Measurements from ENCODE around the gene IFT27. TPM values are rescaled to one million over a fixed set of nuclear protein-coding genes. Genes with fewer than 3 reads are reported as not detected.

The IFT27 gene
- polyA plus RNA-seq, 1 donor from 2014 or later = 111 TPM

DNA sequence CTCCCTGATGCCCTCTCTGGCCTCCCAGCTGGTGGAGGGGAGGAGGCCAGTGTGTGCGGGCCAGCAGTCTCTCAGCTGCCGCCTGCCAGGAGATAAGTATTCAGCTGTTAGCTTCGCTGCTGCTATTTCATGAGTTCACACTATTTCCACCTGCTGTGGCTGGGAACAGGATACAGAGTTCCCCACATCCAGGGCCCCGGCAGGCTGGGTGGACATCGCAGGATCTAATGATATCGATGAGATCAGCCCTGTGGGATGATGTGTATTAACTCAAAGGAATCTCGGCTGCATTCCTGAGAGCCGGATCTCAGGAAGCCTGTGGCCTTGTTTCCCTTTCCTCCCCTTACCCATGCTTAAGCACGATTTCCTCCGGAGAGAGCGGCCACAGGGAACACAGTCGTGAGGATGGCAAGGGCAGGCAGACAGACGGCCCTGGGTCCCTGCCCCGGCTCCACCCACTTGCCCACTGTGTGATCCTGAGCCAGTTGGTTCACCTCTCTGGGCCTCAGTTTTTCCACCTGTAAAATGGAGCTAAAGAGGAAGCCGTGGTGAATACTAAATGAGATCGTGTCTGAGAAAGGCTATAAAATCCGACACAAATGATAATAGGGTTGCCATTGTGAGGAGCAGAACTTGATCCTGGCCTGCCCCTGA lies 47.4 kb upstream of the IFT27 start:
- peaks cover 3% of the 10 kb centered on the region for H3K27me3 ChIP-seq (ENCODE audit: insufficient read depth, low read depth, low read length)
- H3K4me3 ChIP-seq (ENCODE audit: low read length) = no peak overlapping the region
- H3K9me3 ChIP-seq (ENCODE audit: low read length) = no peaks in the 10 kb centered on the region
- H3K79me2 ChIP-seq (replicated peaks; ENCODE audit: insufficient read depth, low read length) = no peaks in the 10 kb centered on the region
- H3K27ac ChIP-seq (ENCODE audit: low read length) = no peak overlapping the region
- H3K9ac ChIP-seq (ENCODE audit: low read length) = no peak overlapping the region
- no peaks in the 10 kb centered on the region for H3K36me3 ChIP-seq (ENCODE audit: insufficient read depth, low read length)
- no peak overlapping the region for H3K4me2 ChIP-seq (ENCODE audit: low read length)
- H3F3A ChIP-seq (ENCODE audit: insufficient read depth, low read length, poor library complexity, severe bottlenecking) = no peaks in the 10 kb centered on the region
- H4K20me1 ChIP-seq (ENCODE audit: insufficient read depth) = no peaks in the 10 kb centered on the region
- H3K9me2 ChIP-seq (ENCODE audit: insufficient read depth, low read length) = no peaks in the 10 kb centered on the region
- H2AFZ ChIP-seq (ENCODE audit: low read depth, low read length) = no peak overlapping the region
- no peak for TF ChIP-seq MXI1 (conservative IDR thresholded peaks at IDR 0.05; ENCODE audit: poor library complexity, severe bottlenecking)
- no peak for TF ChIP-seq POLR2AphosphoS5 (IDR thresholded peaks at IDR 0.05)
- no peak for TF ChIP-seq RAD21 (conservative IDR thresholded peaks at IDR 0.05)
- TF ChIP-seq SMC3 (conservative IDR thresholded peaks at IDR 0.05; ENCODE audit: poor library complexity) = no peak
- TF ChIP-seq EP300 (conservative IDR thresholded peaks at IDR 0.05; ENCODE audit: poor library complexity, severe bottlenecking) = no peak
- TF ChIP-seq TAF1 (IDR thresholded peaks at IDR 0.05; ENCODE audit: low read depth) = no peak
- TF ChIP-seq, protein P1, sequence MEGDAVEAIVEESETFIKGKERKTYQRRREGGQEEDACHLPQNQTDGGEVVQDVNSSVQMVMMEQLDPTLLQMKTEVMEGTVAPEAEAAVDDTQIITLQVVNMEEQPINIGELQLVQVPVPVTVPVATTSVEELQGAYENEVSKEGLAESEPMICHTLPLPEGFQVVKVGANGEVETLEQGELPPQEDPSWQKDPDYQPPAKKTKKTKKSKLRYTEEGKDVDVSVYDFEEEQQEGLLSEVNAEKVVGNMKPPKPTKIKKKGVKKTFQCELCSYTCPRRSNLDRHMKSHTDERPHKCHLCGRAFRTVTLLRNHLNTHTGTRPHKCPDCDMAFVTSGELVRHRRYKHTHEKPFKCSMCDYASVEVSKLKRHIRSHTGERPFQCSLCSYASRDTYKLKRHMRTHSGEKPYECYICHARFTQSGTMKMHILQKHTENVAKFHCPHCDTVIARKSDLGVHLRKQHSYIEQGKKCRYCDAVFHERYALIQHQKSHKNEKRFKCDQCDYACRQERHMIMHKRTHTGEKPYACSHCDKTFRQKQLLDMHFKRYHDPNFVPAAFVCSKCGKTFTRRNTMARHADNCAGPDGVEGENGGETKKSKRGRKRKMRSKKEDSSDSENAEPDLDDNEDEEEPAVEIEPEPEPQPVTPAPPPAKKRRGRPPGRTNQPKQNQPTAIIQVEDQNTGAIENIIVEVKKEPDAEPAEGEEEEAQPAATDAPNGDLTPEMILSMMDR (IDR thresholded peaks at IDR 0.05; ENCODE audit: poor library complexity, severe bottlenecking) = no peak
- TF ChIP-seq, protein P2, sequence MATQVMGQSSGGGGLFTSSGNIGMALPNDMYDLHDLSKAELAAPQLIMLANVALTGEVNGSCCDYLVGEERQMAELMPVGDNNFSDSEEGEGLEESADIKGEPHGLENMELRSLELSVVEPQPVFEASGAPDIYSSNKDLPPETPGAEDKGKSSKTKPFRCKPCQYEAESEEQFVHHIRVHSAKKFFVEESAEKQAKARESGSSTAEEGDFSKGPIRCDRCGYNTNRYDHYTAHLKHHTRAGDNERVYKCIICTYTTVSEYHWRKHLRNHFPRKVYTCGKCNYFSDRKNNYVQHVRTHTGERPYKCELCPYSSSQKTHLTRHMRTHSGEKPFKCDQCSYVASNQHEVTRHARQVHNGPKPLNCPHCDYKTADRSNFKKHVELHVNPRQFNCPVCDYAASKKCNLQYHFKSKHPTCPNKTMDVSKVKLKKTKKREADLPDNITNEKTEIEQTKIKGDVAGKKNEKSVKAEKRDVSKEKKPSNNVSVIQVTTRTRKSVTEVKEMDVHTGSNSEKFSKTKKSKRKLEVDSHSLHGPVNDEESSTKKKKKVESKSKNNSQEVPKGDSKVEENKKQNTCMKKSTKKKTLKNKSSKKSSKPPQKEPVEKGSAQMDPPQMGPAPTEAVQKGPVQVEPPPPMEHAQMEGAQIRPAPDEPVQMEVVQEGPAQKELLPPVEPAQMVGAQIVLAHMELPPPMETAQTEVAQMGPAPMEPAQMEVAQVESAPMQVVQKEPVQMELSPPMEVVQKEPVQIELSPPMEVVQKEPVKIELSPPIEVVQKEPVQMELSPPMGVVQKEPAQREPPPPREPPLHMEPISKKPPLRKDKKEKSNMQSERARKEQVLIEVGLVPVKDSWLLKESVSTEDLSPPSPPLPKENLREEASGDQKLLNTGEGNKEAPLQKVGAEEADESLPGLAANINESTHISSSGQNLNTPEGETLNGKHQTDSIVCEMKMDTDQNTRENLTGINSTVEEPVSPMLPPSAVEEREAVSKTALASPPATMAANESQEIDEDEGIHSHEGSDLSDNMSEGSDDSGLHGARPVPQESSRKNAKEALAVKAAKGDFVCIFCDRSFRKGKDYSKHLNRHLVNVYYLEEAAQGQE (IDR thresholded peaks at IDR 0.05; ENCODE audit: borderline replicate concordance) = no peak
- TF ChIP-seq EZH2 (IDR thresholded peaks at IDR 0.05; ENCODE audit: borderline replicate concordance, insufficient read depth, low read length, poor library complexity, severe bottlenecking) = no peak

DNA sequence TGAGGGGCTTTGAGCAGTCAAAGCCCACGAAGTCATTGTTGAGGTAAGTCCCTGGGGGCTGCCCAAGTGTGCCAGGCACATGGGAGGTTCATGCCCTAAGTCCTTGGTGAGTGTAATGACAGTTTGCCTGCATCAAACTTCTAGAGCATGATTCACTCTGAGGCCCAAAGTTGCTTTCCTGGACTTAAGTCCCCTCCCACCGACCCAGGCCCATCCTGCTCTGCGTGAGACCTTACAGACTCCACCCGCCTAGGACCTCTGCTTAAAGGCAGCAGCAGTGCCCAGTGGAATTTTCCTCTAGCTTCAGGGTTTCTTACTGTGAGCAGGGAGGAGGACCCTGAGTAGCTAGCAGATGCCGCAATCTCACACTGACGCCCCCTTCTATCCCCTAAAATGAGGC lies 46.7 kb upstream of the IFT27 start:
- Histone ChIP-seq H2AFZ (ENCODE audit: low read depth, low read length) (no peak overlapping the region), H3K4me3 (ENCODE audit: low read length) (no peak overlapping the region), H3K9me2 (ENCODE audit: insufficient read depth, low read length) (no peaks in the 10 kb centered on the region), H3K4me2 (ENCODE audit: low read length) (no peak overlapping the region), H3K36me3 (ENCODE audit: insufficient read depth, low read length) (no peaks in the 10 kb centered on the region), H3F3A (ENCODE audit: insufficient read depth, low read length, poor library complexity, severe bottlenecking) (no peaks in the 10 kb centered on the region), H3K9ac (ENCODE audit: low read length) (no peak overlapping the region), H4K20me1 (ENCODE audit: insufficient read depth) (no peaks in the 10 kb centered on the region), H3K79me2 (replicated peaks; ENCODE audit: insufficient read depth, low read length) (no peaks in the 10 kb centered on the region), H3K27ac (ENCODE audit: low read length) (no peak overlapping the region), H3K9me3 (ENCODE audit: low read length) (no peaks in the 10 kb centered on the region), H3K27me3 (ENCODE audit: insufficient read depth, low read depth, low read length) (peaks cover 11% of the 10 kb centered on the region)
- TF ChIP-seq EZH2 (IDR thresholded peaks at IDR 0.05; ENCODE audit: borderline replicate concordance, insufficient read depth, low read length, poor library complexity, severe bottlenecking) = no peak
- no peak for TF ChIP-seq SMC3 (conservative IDR thresholded peaks at IDR 0.05; ENCODE audit: poor library complexity)
- TF ChIP-seq TAF1 (IDR thresholded peaks at IDR 0.05; ENCODE audit: low read depth) = no peak
- TF ChIP-seq, protein P1 (IDR thresholded peaks at IDR 0.05; ENCODE audit: poor library complexity, severe bottlenecking) = no peak
- TF ChIP-seq MXI1 (conservative IDR thresholded peaks at IDR 0.05; ENCODE audit: poor library complexity, severe bottlenecking) = no peak
- no peak for TF ChIP-seq POLR2AphosphoS5 (IDR thresholded peaks at IDR 0.05)
